HepG2 (cell line): Measurements from ENCODE around the gene CHN2. TPM values are rescaled to one million over a fixed set of nuclear protein-coding genes. Genes with fewer than 3 reads are reported as not detected.

Source experiments
- CEBPG ChIP-seq: IDR thresholded peaks from 2 replicates; pipeline ENCODE4 v1.6.1; 2016
- GATAD2A ChIP-seq: IDR thresholded peaks from 2 replicates; pipeline ENCODE4 v1.6.1; 2016
- HOXA9 ChIP-seq: sonication (generic); formaldehyde crosslinking; IDR thresholded peaks from 2 replicates; pipeline ENCODE4 v1.8.1; 2022; ENCODE audit warnings: missing genetic modification reagents, mild to moderate bottlenecking, moderate library complexity, borderline replicate concordance
- NCOR1 ChIP-seq: fragments of 200-600 bp; sonication (generic); IDR thresholded peaks from 2 replicates; pipeline ENCODE4 v1.7.0; 2017; ENCODE audit warnings: antibody characterized with exemption, low read length, borderline replicate concordance
- NRL ChIP-seq: sonication (generic); formaldehyde crosslinking; IDR thresholded peaks from 2 replicates; pipeline ENCODE4 v1.5.0; 2020; ENCODE audit warnings: missing genetic modification reagents, mild to moderate bottlenecking, moderate library complexity, borderline replicate concordance
- POGK ChIP-seq: sonication (generic); formaldehyde crosslinking; conservative IDR thresholded peaks from 2 replicates; pipeline ENCODE4 v1.8.0; 2022; ENCODE audit warnings: mild to moderate bottlenecking, moderate library complexity, missing genetic modification reagents
- ZMYM2 ChIP-seq: sonication (generic); formaldehyde crosslinking; IDR thresholded peaks from 2 replicates; pipeline ENCODE4 v1.8.0; 2022; ENCODE audit warnings: mild to moderate bottlenecking, missing genetic modification reagents
- ZNF501 ChIP-seq: sonication (generic); formaldehyde crosslinking; IDR thresholded peaks from 2 replicates; pipeline ENCODE4 v1.5.1; 2020; ENCODE audit warnings: mild to moderate bottlenecking, moderate library complexity, missing genetic modification reagents
- ZNF589 ChIP-seq: sonication (generic); formaldehyde crosslinking; conservative IDR thresholded peaks from 2 replicates; pipeline ENCODE4 v1.8.0; 2022; ENCODE audit warnings: mild to moderate bottlenecking, moderate library complexity, missing genetic modification reagents
- ZNF609 ChIP-seq: sonication (generic); formaldehyde crosslinking; IDR thresholded peaks from 2 replicates; pipeline ENCODE4 v1.4.0; 2020; ENCODE audit warnings: mild to moderate bottlenecking, missing genetic modification reagents, borderline replicate concordance
- ZNF670 ChIP-seq: sonication (generic); formaldehyde crosslinking; IDR thresholded peaks from 2 replicates; pipeline ENCODE4 v1.8.0; 2022; ENCODE audit warnings: mild to moderate bottlenecking, missing genetic modification reagents, borderline replicate concordance
- ZNF781 ChIP-seq: sonication (generic); formaldehyde crosslinking; IDR thresholded peaks from 2 replicates; pipeline ENCODE4 v1.5.1; 2020; ENCODE audit warnings: borderline replicate concordance, mild to moderate bottlenecking, missing genetic modification reagents; ENCODE audit errors: not compliant biosample characterization
- ZNF800 ChIP-seq: sonication (generic); formaldehyde crosslinking; IDR thresholded peaks from 2 replicates; pipeline ENCODE4 v1.4.0; 2020; ENCODE audit warnings: missing genetic modification reagents
- ZSCAN29 ChIP-seq: sonication (generic); formaldehyde crosslinking; conservative IDR thresholded peaks from 2 replicates; pipeline ENCODE4 v1.4.0; 2020; ENCODE audit warnings: mild to moderate bottlenecking, missing genetic modification reagents
- polyA plus RNA-seq, 8 experiments: library from polyadenylated mRNA; depleted of rRNA in 3 of 8; stranded (reverse) in 7 of 8; unstranded in 1 of 8; fragments of >200 nt; fragmentation: Illumina TruSeq in 4 of 8; extraction: Trizol in 4 of 8; gene quantifications; 2 replicates each; pipeline versions ENCODE4 v1.2.1 to v1.2.3, GENCODE V29; 2011 to 2016; ENCODE audit warnings: low read depth in 4 of 8, missing spikeins in 1 of 8, mixed read lengths in 1 of 8; ENCODE audit not compliant: insufficient read depth in 1 of 8
- total RNA-seq, 5 experiments: library from RNA; depleted of rRNA; stranded (reverse); fragments of >200 nt; fragmentation: Illumina TruSeq; extraction: Trizol; gene quantifications; 2 replicates each; pipeline ENCODE4 v1.2.3, GENCODE V29; 2016; ENCODE audit warnings: low read depth in 1 of 5
- TF ChIP-seq, protein P1 (sequence below): IDR thresholded peaks from 2 replicates; pipeline ENCODE4 v1.6.1; 2016; ENCODE audit warnings: mild to moderate bottlenecking, missing biosample characterization, missing genetic modification reagents
- TF ChIP-seq, protein P2 (sequence below): sonication (generic); formaldehyde crosslinking; IDR thresholded peaks from 2 replicates; pipeline ENCODE4 v1.4.0; 2020; ENCODE audit warnings: missing genetic modification reagents

CHN2 gene
- total and polyA plus RNA-seq, 2 of the 13 experiments (the other 11 are each of a cell fraction or from before 2014, with no cell fraction given): 23.5 to 30.5 TPM

- peak; percentile 86 for TF ChIP-seq ZNF609
- TF ChIP-seq ZSCAN29 (CRISPR knock-in tag): 0 out of 2 replicates have a peak, but pooled peaks have one; percentile 51
- peak; percentile 77 for TF ChIP-seq CEBPG (CRISPR knock-in tag)
- TF ChIP-seq, protein P1, sequence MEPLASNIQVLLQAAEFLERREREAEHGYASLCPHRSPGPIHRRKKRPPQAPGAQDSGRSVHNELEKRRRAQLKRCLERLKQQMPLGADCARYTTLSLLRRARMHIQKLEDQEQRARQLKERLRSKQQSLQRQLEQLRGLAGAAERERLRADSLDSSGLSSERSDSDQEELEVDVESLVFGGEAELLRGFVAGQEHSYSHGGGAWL: 0 out of 2 replicates have a peak, but pooled peaks have one; percentile 38
- TF ChIP-seq NRL (CRISPR knock-in tag): 0 out of 2 replicates have a peak, but pooled peaks have one; percentile 43
- TF ChIP-seq ZNF501 (CRISPR knock-in tag): peak; percentile 42; the same call in 1 of the 2 replicates
- 0 out of 2 replicates have a peak, but pooled peaks have one; percentile 59 for TF ChIP-seq ZNF589
- peak; percentile 94 for TF ChIP-seq GATAD2A
- TF ChIP-seq ZNF670 (CRISPR knock-in tag): 0 out of 2 replicates have a peak, but pooled peaks have one; percentile 72
- 0 out of 2 replicates have a peak, but pooled peaks have one; percentile 42 for TF ChIP-seq HOXA9 (CRISPR knock-in tag)
- TF ChIP-seq ZNF800 (CRISPR knock-in tag): 0 out of 2 replicates have a peak, but pooled peaks have one; percentile 41
- peak; percentile 41 for TF ChIP-seq ZNF781 (CRISPR knock-in tag)
- TF ChIP-seq NCOR1: peak; percentile 96
- TF ChIP-seq POGK: peak; percentile 66; the same call in 1 of the 2 replicates
- TF ChIP-seq ZMYM2 (CRISPR knock-in tag): peak; percentile 98
- TF ChIP-seq, protein P2, sequence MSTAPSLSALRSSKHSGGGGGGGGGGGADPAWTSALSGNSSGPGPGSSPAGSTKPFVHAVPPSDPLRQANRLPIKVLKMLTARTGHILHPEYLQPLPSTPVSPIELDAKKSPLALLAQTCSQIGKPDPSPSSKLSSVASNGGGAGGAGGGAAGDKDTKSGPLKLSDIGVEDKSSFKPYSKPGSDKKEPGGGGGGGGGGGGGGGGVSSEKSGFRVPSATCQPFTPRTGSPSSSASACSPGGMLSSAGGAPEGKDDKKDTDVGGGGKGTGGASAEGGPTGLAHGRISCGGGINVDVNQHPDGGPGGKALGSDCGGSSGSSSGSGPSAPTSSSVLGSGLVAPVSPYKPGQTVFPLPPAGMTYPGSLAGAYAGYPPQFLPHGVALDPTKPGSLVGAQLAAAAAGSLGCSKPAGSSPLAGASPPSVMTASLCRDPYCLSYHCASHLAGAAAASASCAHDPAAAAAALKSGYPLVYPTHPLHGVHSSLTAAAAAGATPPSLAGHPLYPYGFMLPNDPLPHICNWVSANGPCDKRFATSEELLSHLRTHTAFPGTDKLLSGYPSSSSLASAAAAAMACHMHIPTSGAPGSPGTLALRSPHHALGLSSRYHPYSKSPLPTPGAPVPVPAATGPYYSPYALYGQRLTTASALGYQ (CRISPR knock-in tag): peak; percentile 71; the same call in 1 of the 2 replicates
Measured at GRCh38 chr7:29248713-29249382, 54.3 kb downstream of the CHN2 start (continued).
